Keratinocyte (primary cell): ENCODE results near the gene TCP11L2. TPM values are rescaled to one million over a fixed set of nuclear protein-coding genes. Genes with fewer than 3 reads are reported as not detected.

ENCODE experiments used
- DNase-seq: peaks from one replicate; pipeline ENCODE4 v3.0.0-alpha.2; 2011; ENCODE audit warnings: low read depth, missing footprints, low spot score
- FAIRE-seq: peaks from 2 replicates; lab custom pipeline; 2011; peaks lifted over from hg19 to GRCh38; lab: Jason Lieb, UNC
- H2AFZ ChIP-seq: 2 replicates; pipeline ENCODE4 v1.6.0; 2012; ENCODE audit warnings: low read length, control low read depth, inconsistent platforms; ENCODE audit not compliant: control insufficient read depth
- H3K27ac ChIP-seq: 2 replicates; pipeline ENCODE4 v1.5.1; 2011; ENCODE audit warnings: low read length; ENCODE audit not compliant: control insufficient read depth, insufficient read depth
- H3K27me3 ChIP-seq: 3 replicates; pipeline ENCODE4 v1.6.0; 2011; ENCODE audit warnings: low read length; ENCODE audit not compliant: control insufficient read depth, insufficient read depth; ENCODE audit errors: extremely low read depth
- H3K36me3 ChIP-seq, 2 experiments: 2 replicates in 1 of 2; 3 replicates in 1 of 2; pipeline ENCODE4 v1.5.1; 2011; ENCODE audit warnings: low read length in 2 of 2, mild to moderate bottlenecking in 1 of 2; ENCODE audit not compliant: control insufficient read depth in 2 of 2, insufficient read depth in 2 of 2; ENCODE audit errors: extremely low read depth in 1 of 2
- H3K4me1 ChIP-seq: 3 replicates; pipeline ENCODE4 v1.5.1; 2011; ENCODE audit warnings: low read length; ENCODE audit not compliant: control insufficient read depth, insufficient read depth; ENCODE audit errors: extremely low read depth
- H3K4me2 ChIP-seq: 3 replicates; pipeline ENCODE4 v1.6.0; 2011; ENCODE audit warnings: low read depth, low read length; ENCODE audit not compliant: control insufficient read depth, insufficient read depth; ENCODE audit errors: extremely low read depth
- H3K4me3 ChIP-seq, 3 experiments: fragments of 200-600 bp in 1 of 3; sonication (generic) in 1 of 3; 2 replicates in 2 of 3; 3 replicates in 1 of 3; pipeline ENCODE4 v1.5.1; 2011 to 2016; ENCODE audit warnings: low read length in 3 of 3, mild to moderate bottlenecking in 3 of 3, control low read depth in 2 of 3, inconsistent platforms in 1 of 3, low read depth in 1 of 3, mixed read lengths in 1 of 3, mixed run types in 1 of 3, moderate library complexity in 1 of 3; ENCODE audit not compliant: control insufficient read depth in 2 of 3, insufficient read depth in 2 of 3; ENCODE audit errors: extremely low read depth in 1 of 3
- H3K79me2 ChIP-seq: 2 replicates; pipeline ENCODE4 v1.6.0; 2012; ENCODE audit warnings: low read length; ENCODE audit not compliant: control insufficient read depth, insufficient read depth
- H3K9ac ChIP-seq: 3 replicates; pipeline ENCODE4 v1.6.0; 2011; ENCODE audit warnings: low read length; ENCODE audit not compliant: control insufficient read depth, insufficient read depth; ENCODE audit errors: extremely low read depth
- H3K9me1 ChIP-seq: 3 replicates; pipeline ENCODE4 v1.6.0; 2011; ENCODE audit warnings: low read length; ENCODE audit not compliant: control insufficient read depth, insufficient read depth; ENCODE audit errors: extremely low read depth
- H3K9me3 ChIP-seq: 2 replicates; pipeline ENCODE4 v1.5.1; 2012; ENCODE audit warnings: low read depth, low read length; ENCODE audit not compliant: control insufficient read depth
- H4K20me1 ChIP-seq: 3 replicates; pipeline ENCODE4 v1.6.0; 2011; ENCODE audit warnings: low read length; ENCODE audit not compliant: control insufficient read depth, insufficient read depth; ENCODE audit errors: extremely low read depth
- EZH2 ChIP-seq: IDR thresholded peaks from one replicate; pipeline ENCODE4 v1.6.1; 2012; ENCODE audit warnings: inconsistent platforms, mild to moderate bottlenecking, low read length, moderate library complexity
- dilution Hi-C: fragments of 300-500 bp; cut with MboI; formaldehyde crosslinking; loops from one replicate; pipeline ENCODE4 v1.7.0; 2020; ENCODE audit warnings: low sequenced_read_pairs; ENCODE audit not compliant: extremely low pct_ligation_motif_present
- polyA plus RNA-seq, 5 experiments: library from polyadenylated mRNA; depleted of rRNA in 3 of 5; stranded (reverse) in 3 of 5; stranded (forward) in 1 of 5; unstranded in 1 of 5; fragments of >200 nt; gene quantifications; 1 replicate in 1 of 5; 2 replicates in 3 of 5; 3 replicates in 1 of 5; pipeline versions ENCODE4 v1.2.1 to v1.2.3, GENCODE V29; 2011 to 2012; ENCODE audit warnings: missing spikeins in 2 of 5, low read depth in 1 of 5, low replicate concordance in 1 of 5
- small RNA-seq, 3 experiments: library from RNA; depleted of rRNA; stranded (forward); fragments of <200 nt; gene quantifications; one replicate each; pipeline ENCODE3, GENCODE V24; 2012; ENCODE audit warnings: low read depth in 3 of 3, low replicate concordance in 1 of 3; ENCODE audit not compliant: insufficient read length in 3 of 3
- TF ChIP-seq, protein P1 (sequence below), 3 experiments: IDR thresholded peaks in 1 of 3; conservative IDR thresholded peaks in 1 of 3; optimal IDR thresholded peaks in 1 of 3; 2 replicates in 2 of 3; 3 replicates in 1 of 3; pipeline versions ENCODE3 to v1.5.1; 2011; ENCODE audit warnings: low read length in 3 of 3, mild to moderate bottlenecking in 3 of 3, moderate library complexity in 2 of 3, control low read depth in 1 of 3, inconsistent platforms in 1 of 3; ENCODE audit not compliant: insufficient read depth in 2 of 3; ENCODE audit errors: extremely low read depth in 1 of 3

TCP11L2 gene
- polyA plus RNA-seq, 1 donor (not counting 4 experiments of a cell fraction or from before 2014, with no cell fraction given), result 6.1 TPM

- no peak for DNase-seq
- Histone ChIP-seq H3K36me3 (peaks cover 4 to 8% of the 10 kb centered on the region in 2 experiments), H3K27me3 (no peaks in the 10 kb centered on the region), H4K20me1 (no peaks in the 10 kb centered on the region), H3K4me2 (no peak overlapping the region), H3K9me3 (no peaks in the 10 kb centered on the region), H3K9ac (no peak overlapping the region), H3K27ac (no peak overlapping the region), H3K9me1 (no peaks in the 10 kb centered on the region), H3K4me3 (no peak overlapping the region), H2AFZ (no peak overlapping the region), H3K4me1 (no peaks in the 10 kb centered on the region), H3K79me2 (no peaks in the 10 kb centered on the region)
- no peak for FAIRE-seq
- TF ChIP-seq EZH2, result no peak
- TF ChIP-seq, protein P1, sequence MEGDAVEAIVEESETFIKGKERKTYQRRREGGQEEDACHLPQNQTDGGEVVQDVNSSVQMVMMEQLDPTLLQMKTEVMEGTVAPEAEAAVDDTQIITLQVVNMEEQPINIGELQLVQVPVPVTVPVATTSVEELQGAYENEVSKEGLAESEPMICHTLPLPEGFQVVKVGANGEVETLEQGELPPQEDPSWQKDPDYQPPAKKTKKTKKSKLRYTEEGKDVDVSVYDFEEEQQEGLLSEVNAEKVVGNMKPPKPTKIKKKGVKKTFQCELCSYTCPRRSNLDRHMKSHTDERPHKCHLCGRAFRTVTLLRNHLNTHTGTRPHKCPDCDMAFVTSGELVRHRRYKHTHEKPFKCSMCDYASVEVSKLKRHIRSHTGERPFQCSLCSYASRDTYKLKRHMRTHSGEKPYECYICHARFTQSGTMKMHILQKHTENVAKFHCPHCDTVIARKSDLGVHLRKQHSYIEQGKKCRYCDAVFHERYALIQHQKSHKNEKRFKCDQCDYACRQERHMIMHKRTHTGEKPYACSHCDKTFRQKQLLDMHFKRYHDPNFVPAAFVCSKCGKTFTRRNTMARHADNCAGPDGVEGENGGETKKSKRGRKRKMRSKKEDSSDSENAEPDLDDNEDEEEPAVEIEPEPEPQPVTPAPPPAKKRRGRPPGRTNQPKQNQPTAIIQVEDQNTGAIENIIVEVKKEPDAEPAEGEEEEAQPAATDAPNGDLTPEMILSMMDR (optimal IDR thresholded peaks at IDR 0.05 in 1 of 3, IDR thresholded peaks at IDR 0.05 in 1 of 3, conservative IDR thresholded peaks at IDR 0.05 in 1 of 3; ENCODE audit: extremely low read depth in 1 of 3, insufficient read depth in 2 of 3, low read length in 3 of 3), result no peak
- dilution Hi-C loops, result no loop called here
Measured at GRCh38 chr12:106392759-106393158, 90.2 kb downstream of the TCP11L2 start.

Small RNAs within 50 kb of the gene (small RNA-seq; reads per million reads assigned to genes)
- 0 to 0.25 (median 0) reads per million in 3 experiments for gene RNU7-94P

Other genes with a start within 250 kb of the TCP11L2 start
- 11.7 to 31.0 TPM (median 12.3 TPM) in 3 replicates for gene NUAK1, start 163.8 kb upstream of the TCP11L2 start, polyA plus RNA-seq
- gene CKAP4, start 54.7 kb upstream of the TCP11L2 start, polyA plus RNA-seq, result 84.5 to 123 TPM (median 84.7 TPM) in 3 replicates
- gene POLR3B, start 55.0 kb downstream of the TCP11L2 start, polyA plus RNA-seq, result 9.1 to 13.9 TPM (median 12.3 TPM) in 3 replicates